Liver (tissue), 9 donors: ENCODE results near the gene CD244. TPM values are rescaled to one million over a fixed set of nuclear protein-coding genes. Genes with fewer than 3 reads are reported as not detected.

ENCODE experiments used
- DNase-seq: peaks from one replicate; pipeline ENCODE4 v3.0.0-alpha.2; 2017; ENCODE audit warnings: low spot score
- H3K27ac ChIP-seq, 2 donors: one replicate each; pipeline ENCODE4 v1.7.0; 2013; ENCODE audit warnings: inconsistent platforms in 2 of 2, low read length in 2 of 2, control low read depth in 1 of 2, low read depth in 1 of 2, mild to moderate bottlenecking in 1 of 2
- H3K27me3 ChIP-seq, 4 donors: one replicate each; pipeline versions ENCODE4 v1.6.1 to v1.7.0; 2013; ENCODE audit warnings: low read length in 3 of 4, inconsistent platforms in 1 of 4, mild to moderate bottlenecking in 1 of 4, moderate library complexity in 1 of 4; ENCODE audit not compliant: control insufficient read depth in 4 of 4, insufficient read depth in 4 of 4
- H3K36me3 ChIP-seq, 4 donors: one replicate each; pipeline versions ENCODE4 v1.6.1 to v1.7.0; 2013; ENCODE audit warnings: low read length in 3 of 4, mild to moderate bottlenecking in 3 of 4, low read depth in 1 of 4, moderate library complexity in 1 of 4; ENCODE audit not compliant: control insufficient read depth in 4 of 4, insufficient read depth in 3 of 4
- H3K4me1 ChIP-seq, 4 donors: one replicate each; pipeline versions ENCODE4 v1.6.1 to v1.7.0; 2013; ENCODE audit warnings: low read length in 3 of 4, mild to moderate bottlenecking in 3 of 4, moderate library complexity in 1 of 4; ENCODE audit not compliant: control insufficient read depth in 4 of 4, insufficient read depth in 4 of 4
- H3K4me3 ChIP-seq, 3 donors: one replicate each; pipeline versions ENCODE4 v1.6.1 to v1.7.0; 2013; ENCODE audit warnings: low read length in 3 of 3, control low read depth in 1 of 3, low read depth in 1 of 3, mild to moderate bottlenecking in 1 of 3
- H3K9ac ChIP-seq, 2 donors: one replicate each; pipeline ENCODE4 v1.7.0; 2013; ENCODE audit warnings: low read length in 2 of 2, mild to moderate bottlenecking in 2 of 2, moderate library complexity in 2 of 2, control low read depth in 1 of 2, low read depth in 1 of 2
- H3K9me3 ChIP-seq, 4 donors: one replicate each; pipeline versions ENCODE4 v1.6.1 to v1.7.0; 2013; ENCODE audit warnings: low read length in 3 of 4; ENCODE audit not compliant: control insufficient read depth in 4 of 4
- ATF3 ChIP-seq: IDR thresholded peaks from 2 replicates; pipeline ENCODE4 v1.6.1; 2016; ENCODE audit warnings: antibody characterized with exemption
- CTCF ChIP-seq: fragments of 150-350 bp; IDR thresholded peaks from 2 replicates; pipeline ENCODE4 v1.5.1; 2017; ENCODE audit warnings: improper control_type of control experiment, low read depth, low read length; ENCODE audit not compliant: missing input control
- EGR1 ChIP-seq, 2 donors: IDR thresholded peaks; 2 replicates each; pipeline ENCODE4 v1.6.1; 2016 to 2018; ENCODE audit warnings: antibody characterized with exemption in 2 of 2, low read depth in 2 of 2
- FOXA1 ChIP-seq: IDR thresholded peaks from 2 replicates; pipeline ENCODE4 v1.6.1; 2016; ENCODE audit warnings: antibody characterized with exemption
- GABPA ChIP-seq, 2 donors: IDR thresholded peaks in 1 of 2; conservative IDR thresholded peaks in 1 of 2; 2 replicates each; pipeline ENCODE4 v1.6.1; 2016; ENCODE audit warnings: antibody characterized with exemption in 2 of 2, mild to moderate bottlenecking in 1 of 2, moderate library complexity in 1 of 2
- HNF4A ChIP-seq, 2 donors: conservative IDR thresholded peaks; 2 replicates each; pipeline ENCODE4 v1.6.1; 2016; ENCODE audit warnings: antibody characterized with exemption in 2 of 2, mild to moderate bottlenecking in 2 of 2
- HNF4G ChIP-seq: IDR thresholded peaks from 2 replicates; pipeline ENCODE4 v1.6.1; 2016; ENCODE audit warnings: antibody characterized with exemption
- JUND ChIP-seq, 2 donors: IDR thresholded peaks; 2 replicates each; pipeline ENCODE4 v1.6.1; 2016; ENCODE audit warnings: antibody characterized with exemption in 2 of 2
- NR2F2 ChIP-seq: IDR thresholded peaks from 2 replicates; pipeline ENCODE4 v1.6.1; 2016; ENCODE audit warnings: antibody characterized with exemption
- RAD21 ChIP-seq, 2 donors: IDR thresholded peaks; 2 replicates each; pipeline ENCODE4 v1.6.1; 2016; ENCODE audit warnings: antibody characterized with exemption in 2 of 2, mild to moderate bottlenecking in 2 of 2
- REST ChIP-seq: IDR thresholded peaks from 2 replicates; pipeline ENCODE4 v1.6.1; 2016; ENCODE audit warnings: antibody characterized with exemption, mild to moderate bottlenecking
- RXRA ChIP-seq, 2 donors: IDR thresholded peaks; 2 replicates each; pipeline ENCODE4 v1.6.1; 2017 to 2018; ENCODE audit warnings: antibody characterized with exemption in 2 of 2, mild to moderate bottlenecking in 1 of 2
- SP1 ChIP-seq: IDR thresholded peaks from 2 replicates; pipeline ENCODE4 v1.6.1; 2018; ENCODE audit warnings: antibody characterized with exemption, mild to moderate bottlenecking
- TAF1 ChIP-seq: conservative IDR thresholded peaks from 2 replicates; pipeline ENCODE4 v1.6.1; 2016; ENCODE audit warnings: antibody characterized with exemption, mild to moderate bottlenecking
- YY1 ChIP-seq: IDR thresholded peaks from 2 replicates; pipeline ENCODE4 v1.6.1; 2016; ENCODE audit warnings: antibody characterized with exemption, mild to moderate bottlenecking
- whole genome bisulfite sequencing: extraction: QIAGEN DNeasy Blood & Tissue Kit; methylation state at CpG from one replicate; pipeline ENCODE4 v1.1.7; 2013; 5-methylcytosine and 5-hydroxymethylcytosine counted together
- polyA plus RNA-seq, 2 donors: library from polyadenylated mRNA; stranded (reverse) in 1 of 2; unstranded in 1 of 2; fragments of 200-250 nt in 1 of 2; fragments of >200 nt in 1 of 2; fragmentation: Nextera tagmentation in 1 of 2; extraction: Ambion mirVana in 1 of 2; gene quantifications; one replicate each; pipeline versions ENCODE4 v1.2.1 to v1.2.3, GENCODE V29; 2013 to 2015
- total RNA-seq, 2 donors: library from RNA; depleted of rRNA; stranded (reverse); fragments of >200 nt; gene quantifications; one replicate each; pipeline ENCODE4 v1.2.3, GENCODE V29; 2014
- TF ChIP-seq, protein P1 (sequence below): IDR thresholded peaks from 2 replicates; pipeline ENCODE4 v1.6.1; 2016; ENCODE audit warnings: antibody characterized with exemption
- TF ChIP-seq, protein P2 (sequence below): IDR thresholded peaks from 2 replicates; pipeline ENCODE4 v1.6.1; 2016; ENCODE audit warnings: antibody characterized with exemption
- donor health status: healthy.
- donor health status: healthy.
- donor health status: healthy.
- donor health status: healthy.
- donor health status: healthy.

Gene CD244
- total and polyA plus RNA-seq, 4 donors, result 0.85 to 6.6 (median 1.8) TPM

DNA sequence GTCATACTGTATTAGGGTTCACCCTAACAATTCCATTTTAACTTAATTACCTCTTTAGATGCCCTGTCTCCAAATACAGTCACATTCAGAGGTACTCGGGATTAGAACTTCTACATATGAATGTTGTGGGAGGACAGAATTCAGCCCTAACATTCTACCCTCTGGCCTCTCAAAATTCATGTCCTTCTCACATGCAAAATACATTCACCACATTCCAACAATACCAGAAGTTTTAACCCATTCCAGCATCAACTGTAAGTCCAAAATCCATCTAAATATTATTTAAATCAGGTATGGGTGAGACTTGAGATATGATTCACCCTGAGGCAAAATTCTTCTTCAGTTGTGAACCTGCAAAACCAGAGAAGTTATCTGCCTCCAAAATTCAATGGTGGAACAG is 52.2 kb downstream of the CD244 start:
- Histone ChIP-seq H3K9ac (no peak overlapping the region), H3K27me3 (no peaks in the 10 kb centered on the region), H3K9me3 (peaks cover 0 to 2% (median 0%) of the 10 kb centered on the region in 4 donors), H3K36me3 (no peaks in the 10 kb centered on the region), H3K4me1 (no peaks in the 10 kb centered on the region), H3K4me3 (no peak overlapping the region), H3K27ac (no peak overlapping the region)
- no peak for TF ChIP-seq NR2F2
- TF ChIP-seq YY1, result no peak
- TF ChIP-seq REST, result no peak
- TF ChIP-seq, protein P1, sequence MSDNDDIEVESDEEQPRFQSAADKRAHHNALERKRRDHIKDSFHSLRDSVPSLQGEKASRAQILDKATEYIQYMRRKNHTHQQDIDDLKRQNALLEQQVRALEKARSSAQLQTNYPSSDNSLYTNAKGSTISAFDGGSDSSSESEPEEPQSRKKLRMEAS, result no peak
- TF ChIP-seq ATF3, result no peak
- TF ChIP-seq FOXA1, result no peak
- TF ChIP-seq RXRA (IDR thresholded peaks at IDR 0.05), result no peak
- TF ChIP-seq RAD21 (IDR thresholded peaks at IDR 0.05), result no peak
- TF ChIP-seq, protein P2, sequence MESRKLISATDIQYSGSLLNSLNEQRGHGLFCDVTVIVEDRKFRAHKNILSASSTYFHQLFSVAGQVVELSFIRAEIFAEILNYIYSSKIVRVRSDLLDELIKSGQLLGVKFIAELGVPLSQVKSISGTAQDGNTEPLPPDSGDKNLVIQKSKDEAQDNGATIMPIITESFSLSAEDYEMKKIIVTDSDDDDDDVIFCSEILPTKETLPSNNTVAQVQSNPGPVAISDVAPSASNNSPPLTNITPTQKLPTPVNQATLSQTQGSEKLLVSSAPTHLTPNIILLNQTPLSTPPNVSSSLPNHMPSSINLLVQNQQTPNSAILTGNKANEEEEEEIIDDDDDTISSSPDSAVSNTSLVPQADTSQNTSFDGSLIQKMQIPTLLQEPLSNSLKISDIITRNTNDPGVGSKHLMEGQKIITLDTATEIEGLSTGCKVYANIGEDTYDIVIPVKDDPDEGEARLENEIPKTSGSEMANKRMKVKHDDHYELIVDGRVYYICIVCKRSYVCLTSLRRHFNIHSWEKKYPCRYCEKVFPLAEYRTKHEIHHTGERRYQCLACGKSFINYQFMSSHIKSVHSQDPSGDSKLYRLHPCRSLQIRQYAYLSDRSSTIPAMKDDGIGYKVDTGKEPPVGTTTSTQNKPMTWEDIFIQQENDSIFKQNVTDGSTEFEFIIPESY, result no peak
- no peak for TF ChIP-seq JUND (IDR thresholded peaks at IDR 0.05)
- no peak for TF ChIP-seq TAF1
- TF ChIP-seq EGR1 (IDR thresholded peaks at IDR 0.05; ENCODE audit: low read depth in 2 of 2), result no peak
- no peak for TF ChIP-seq HNF4G
- DNase-seq, result no peak
- WGBS, result 79% methylated on average over 1 of the region's 1 CpG

DNA sequence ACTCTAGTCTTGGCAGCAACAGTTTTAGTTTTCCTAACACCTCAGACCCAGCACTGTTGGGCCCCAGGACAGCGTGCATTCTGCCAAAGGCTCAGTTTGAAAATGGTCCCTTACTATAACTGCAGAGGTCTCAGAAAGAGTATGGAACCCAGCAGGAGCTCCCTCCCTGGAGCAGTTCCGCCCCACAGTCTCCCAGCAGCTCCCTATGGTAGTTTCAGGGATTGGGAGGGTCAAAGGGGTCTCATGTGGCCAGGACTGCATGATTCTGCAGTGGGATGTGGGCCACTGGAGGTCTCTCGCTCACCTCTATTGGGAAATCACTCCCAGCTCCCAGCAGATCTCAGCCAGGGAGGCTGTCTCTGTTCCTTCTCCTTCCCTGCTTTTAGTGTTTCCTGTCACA is 54.4 kb downstream of the CD244 start:
- Histone ChIP-seq H3K4me3 (no peak overlapping the region), H3K9me3 (peaks cover 0 to 2% (median 0%) of the 10 kb centered on the region in 4 donors), H3K9ac (no peak overlapping the region), H3K27ac (no peak overlapping the region), H3K4me1 (no peaks in the 10 kb centered on the region), H3K36me3 (no peaks in the 10 kb centered on the region), H3K27me3 (no peaks in the 10 kb centered on the region)
- no peak for DNase-seq
- WGBS, result 94% methylated on average over 3 of the region's 3 CpGs
- TF ChIP-seq HNF4A (conservative IDR thresholded peaks at IDR 0.05) (no peak), SP1 (no peak), ATF3 (no peak), YY1 (no peak), EGR1 (IDR thresholded peaks at IDR 0.05; ENCODE audit: low read depth in 2 of 2) (no peak), HNF4G (no peak), CTCF (no peak), RXRA (IDR thresholded peaks at IDR 0.05) (no peak), REST (no peak), TAF1 (no peak), JUND (IDR thresholded peaks at IDR 0.05) (no peak), RAD21 (IDR thresholded peaks at IDR 0.05) (no peak), GABPA (IDR thresholded peaks at IDR 0.05 in 1 of 2, conservative IDR thresholded peaks at IDR 0.05 in 1 of 2) (no peak), NR2F2 (no peak)
- TF ChIP-seq, protein P1, result no peak
- TF ChIP-seq, protein P2, result no peak
